HG03196 (cell line): ENCODE data around the gene GPS1.

Source experiments
- ATAC-seq: cut with Tn5 transposase; IDR thresholded peaks from one replicate; pipeline ENCODE4 v1.9.1; 2021; ENCODE audit not compliant: unreplicated experiment

GPS1 gene

DNA sequence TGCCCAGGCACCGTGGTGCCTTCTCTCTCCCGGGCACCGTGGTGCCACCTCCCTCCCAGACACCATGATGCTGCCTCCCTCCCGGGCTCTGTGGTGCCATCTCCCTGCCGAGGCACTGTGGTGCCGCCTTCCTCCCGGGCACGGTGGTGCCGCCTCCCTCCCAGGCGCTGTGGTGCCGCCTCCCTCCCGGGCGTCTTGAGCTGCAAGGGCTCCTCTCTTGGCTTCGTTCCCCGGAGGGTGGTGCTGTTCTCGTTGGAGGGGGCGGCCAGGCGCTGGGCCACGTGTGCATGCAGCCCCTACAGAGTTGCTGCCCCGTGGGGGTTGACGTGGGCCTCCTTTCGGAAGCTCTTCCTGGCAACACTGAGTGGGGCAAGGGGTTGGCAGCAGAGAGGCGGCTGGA is 37.3 kb upstream of the GPS1 start:
- ATAC-seq: no peak

DNA sequence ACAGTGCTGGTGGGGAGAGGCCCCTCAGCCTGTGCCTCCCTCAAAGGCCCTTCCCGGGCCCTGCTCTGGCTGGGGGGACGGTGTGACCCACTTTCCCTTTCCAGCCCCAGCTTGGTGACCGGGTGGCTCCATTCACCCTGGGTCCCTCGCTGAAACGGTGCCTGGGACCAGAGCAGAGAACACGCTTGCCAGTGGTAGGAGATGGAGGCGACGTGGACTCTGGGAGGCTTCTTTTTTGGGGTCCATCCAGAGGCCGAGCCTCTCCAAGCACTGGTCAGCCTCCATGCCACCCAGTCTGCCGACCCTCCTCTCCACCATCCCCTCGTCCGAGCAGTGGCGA is 36.8 kb upstream of the GPS1 start:
- no peak for ATAC-seq

DNA sequence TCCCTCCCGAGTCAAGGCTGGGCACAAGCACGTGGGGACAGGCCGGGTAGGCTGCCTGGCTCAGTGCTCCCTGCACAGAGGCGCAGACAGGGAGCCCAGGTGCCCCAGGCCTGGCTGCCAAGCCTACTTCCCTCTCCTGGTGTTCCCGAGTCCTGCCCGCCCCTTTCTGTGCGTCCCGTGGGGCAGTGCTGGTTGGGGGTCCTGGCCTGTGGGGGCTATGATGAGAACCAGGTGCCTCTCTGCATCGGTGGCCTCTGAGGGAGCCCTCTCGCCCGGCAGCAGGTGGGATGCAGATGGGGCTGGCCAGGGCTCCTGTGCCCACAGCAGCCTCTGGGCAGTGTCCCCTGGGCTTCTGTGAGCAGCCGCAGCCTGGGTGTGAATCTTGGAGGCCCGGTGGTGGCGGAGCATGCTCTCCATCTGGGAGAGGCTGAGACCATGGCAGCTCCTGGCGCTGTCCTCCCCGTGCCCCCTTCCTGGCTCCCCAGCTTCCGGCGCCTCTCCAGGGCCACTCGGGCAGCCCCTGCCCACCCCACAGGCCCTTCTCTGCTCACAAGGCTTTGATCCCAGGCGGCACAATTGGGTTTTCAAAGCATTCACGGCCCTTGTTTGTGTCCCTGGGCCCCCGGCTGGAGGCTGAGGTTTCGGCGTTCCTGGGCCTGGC is 36.3 kb upstream of the GPS1 start:
- ATAC-seq: no peak

DNA sequence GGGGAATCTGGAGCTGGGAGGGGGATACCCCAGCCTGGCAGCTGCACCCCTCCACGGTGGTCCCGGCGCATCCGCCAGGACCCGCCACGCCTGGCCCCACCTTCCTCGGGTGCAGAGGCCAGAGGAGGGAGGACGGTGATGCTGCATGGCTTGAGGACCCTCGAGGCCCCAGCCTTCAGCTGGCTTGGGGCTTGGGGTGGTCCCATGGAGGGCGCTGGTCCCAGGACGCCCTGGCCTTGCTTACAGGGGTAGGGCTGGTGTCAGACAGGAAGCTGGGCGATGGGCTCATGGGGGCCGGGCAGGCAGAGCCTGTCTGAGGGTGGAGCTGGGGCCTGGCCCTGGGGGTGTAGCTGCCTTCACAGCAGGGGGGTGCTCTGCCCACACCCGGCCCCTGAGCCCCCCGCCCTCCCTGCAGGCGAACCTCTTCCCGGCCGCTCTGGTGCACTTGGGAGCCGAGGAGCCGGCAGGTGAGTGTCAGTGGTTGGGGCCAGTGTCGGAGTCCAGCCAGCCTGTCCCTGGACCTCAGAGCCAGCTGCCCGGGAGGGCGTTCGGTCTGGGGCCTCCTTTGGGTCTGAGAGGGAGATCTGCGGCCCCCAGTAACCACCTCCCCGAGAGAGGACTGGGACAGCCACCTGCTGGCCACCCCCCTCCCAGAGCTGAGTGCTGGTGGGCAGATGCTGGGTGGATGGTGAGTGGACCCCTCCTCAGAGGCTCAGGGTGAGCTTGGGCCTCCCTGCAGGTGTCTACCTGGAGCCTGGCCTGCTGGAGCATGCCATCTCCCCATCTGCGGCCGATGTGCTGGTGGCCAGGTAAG is 35.4 kb upstream of the GPS1 start:
- ATAC-seq: no peak

DNA sequence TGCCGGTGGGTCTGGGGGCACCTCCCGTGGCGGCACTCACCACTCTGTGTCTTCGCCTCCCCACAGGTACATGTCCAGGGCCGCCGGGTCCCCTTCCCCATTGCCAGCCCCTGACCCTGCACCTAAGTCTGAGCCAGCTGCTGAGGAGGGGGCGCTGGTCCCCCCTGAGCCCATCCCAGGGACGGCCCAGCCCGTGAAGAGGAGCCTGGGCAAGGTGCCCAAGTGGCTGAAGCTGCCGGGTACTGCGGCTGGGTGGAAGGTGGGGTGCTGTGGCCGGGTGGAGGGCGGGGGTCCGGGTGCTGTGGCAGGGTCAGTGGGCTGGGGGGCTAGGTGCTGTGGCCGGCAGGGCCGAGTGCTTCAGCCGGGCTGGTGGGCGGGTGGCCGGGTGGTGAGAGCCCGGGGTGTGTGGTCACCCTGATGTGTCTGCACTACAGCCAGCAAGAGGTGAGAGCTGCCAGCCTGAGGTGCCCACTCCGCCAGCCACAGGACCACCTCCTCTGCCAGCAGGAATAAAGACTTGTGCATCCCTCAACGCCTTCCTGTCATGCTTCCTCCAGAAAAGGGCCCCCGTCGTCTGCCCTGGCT is 34.7 kb upstream of the GPS1 start:
- no peak for ATAC-seq

DNA sequence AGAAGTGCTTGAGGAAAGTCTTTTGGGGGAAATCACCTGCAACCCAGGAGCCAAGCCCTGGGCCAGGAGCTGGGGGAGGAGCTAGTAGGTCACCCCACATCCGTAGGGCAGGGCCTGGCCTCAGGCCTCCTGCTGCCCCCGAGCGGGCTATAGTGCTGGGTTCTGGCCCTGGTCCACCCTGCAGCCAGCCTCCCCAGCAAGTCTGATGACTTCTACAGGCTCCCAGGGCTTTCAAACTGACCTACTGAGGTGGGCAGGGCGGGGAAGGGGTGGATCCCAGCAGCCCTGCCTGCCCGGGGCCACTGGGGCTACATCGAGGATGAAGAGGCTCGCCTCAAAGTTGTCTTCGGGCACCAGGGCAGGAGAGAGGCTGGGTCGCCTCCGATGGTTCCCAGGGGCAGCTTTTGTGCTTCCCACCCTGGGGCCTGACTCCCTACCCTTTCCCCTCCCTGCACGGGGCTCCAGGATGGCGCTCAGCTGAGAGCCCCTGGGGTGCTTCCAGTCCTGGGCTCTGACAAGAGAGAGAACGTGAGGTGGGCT is 34.0 kb upstream of the GPS1 start:
- no peak for ATAC-seq

DNA sequence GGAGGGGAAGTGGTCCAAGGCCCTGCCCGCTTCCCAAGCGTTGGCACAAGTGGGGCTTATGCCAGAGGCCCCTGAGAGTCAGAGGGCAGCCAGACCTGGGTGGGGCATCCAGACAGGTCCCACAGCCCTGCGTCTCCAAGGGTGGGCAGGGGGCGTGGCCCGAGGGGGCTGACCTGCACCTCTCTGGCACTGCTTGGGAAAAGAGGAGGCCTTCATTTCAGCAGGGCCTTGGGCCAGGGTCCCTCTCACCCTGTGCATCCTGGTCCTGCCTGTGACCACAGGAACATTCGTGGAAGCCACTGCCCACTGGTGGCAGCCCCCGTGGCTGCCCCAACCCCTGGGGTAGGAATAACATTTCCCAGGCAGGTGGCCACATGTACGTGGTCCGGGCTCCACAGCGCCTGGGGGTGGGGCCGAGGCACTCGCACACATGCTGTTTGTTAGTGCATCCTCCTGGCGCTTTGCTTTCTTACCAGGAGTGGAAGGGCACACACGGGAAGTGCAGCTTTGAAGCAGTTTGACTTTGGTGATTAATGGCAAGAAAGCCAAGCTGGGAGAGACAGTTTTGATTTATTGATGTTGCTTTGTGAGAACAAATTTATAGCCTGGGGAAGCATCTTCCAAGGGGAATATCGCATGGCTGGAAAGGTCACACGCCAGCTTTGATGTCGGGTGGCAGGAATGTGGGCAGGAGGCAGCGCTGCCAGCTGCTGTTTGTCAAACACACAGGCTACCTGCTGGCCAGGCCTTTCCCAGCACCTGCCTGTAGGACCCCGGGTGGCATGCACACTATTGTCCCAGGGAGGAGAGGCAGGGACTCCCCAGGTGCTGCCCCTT is 33.3 kb upstream of the GPS1 start:
- ATAC-seq: no peak

DNA sequence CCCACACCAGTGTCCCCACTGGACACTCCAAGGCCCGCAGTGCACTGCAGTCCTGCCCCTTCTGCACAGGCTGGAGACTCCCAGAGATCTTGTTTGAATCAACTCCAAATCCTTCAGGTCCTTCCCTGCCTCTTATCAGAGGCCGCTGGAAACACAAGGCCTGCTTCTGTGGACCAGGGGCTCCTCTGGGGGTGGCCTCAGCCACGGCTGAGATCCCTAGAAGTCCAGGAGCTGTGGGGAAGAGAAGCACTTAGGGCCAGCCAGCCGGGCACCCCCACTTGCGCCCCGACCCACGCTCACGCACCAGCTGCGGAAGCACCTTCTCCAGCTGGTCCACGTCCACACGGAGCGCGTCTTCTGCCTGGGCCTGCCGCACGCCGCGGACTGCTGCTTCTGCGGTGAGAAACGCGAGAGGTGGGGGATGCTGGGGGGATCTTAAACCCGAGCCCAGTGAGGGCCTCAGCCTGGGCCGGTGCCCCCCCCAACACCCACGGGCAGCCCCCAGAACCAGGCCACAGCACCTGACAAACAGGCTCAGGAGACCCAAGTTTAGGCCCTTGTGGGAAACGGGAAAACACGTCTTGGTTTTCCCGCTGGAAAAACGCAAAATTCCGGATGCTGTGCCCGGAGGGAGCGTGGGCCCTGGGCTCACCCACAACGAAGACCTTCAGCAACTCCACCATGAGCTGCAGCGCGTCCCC is 32.6 kb upstream of the GPS1 start:
- no peak for ATAC-seq

DNA sequence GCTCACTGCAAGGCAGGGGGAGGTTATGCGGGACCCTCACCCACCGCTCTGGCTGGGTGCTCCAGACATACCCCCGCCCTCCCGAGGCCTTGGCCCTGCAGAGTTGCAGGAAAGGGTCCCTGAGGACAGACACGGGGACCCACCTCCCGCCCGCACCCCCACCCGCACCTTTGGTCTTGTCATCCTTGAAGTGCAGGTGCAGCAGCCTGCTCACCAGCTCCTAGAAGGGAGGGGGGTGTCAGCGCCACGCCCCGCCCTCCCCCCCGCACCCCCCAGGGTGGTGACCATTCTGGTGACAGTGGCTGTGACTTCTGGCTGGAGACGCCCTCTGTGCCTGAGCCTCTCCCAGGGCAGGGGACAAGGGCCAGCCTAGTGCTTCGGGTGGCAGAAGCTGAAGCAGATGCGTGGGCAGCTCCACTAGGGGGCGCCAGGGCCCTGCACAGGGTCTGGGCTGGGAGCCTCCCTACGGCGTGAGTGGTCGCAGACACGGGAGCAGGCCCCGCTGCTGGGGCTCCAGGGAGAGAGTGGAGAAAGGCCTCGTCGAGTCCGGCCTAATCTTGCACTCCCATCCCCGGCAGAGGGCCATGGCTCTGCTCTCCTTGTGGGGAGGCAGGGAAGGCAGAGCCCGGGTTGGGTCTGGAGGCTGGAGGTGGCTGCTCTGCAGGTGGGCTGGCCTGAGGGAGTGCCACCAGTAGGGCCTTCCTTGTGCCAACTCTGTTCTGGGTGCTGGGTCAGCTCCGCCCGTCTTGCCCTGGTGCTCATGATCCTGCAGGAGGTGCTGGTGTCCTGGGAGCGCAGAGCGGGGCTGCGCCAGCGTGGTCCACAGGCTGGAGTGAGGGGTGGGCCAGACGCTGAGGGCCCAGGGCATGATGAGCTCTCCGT is 31.8 kb upstream of the GPS1 start:
- ATAC-seq: no peak

DNA sequence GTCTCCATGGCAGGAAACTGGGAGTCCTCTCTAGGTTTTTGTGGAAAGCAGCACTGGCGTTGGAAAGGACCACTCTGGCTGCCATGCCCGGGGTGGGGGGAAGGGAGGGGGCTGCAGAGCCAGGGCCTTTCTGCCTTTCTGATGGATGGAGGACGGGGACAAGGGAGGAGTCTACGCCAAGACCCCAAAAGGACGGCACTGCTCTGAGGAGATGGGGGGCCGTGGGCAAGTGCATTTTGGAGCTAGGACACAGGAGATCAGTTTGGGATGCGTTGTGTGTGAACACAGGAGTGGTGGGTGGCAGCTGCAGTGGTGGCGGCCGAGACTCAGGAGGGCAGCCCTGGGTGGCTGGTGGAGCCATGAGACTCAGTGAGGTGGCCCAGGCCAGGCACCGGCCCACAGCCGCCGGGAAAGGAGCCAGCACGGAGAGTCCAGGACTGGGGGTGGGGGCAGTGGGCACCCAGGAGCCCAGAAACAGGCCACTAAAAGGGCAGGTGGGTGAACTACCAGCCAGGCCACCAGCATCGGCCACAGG is 31.1 kb upstream of the GPS1 start:
- ATAC-seq: no peak

DNA sequence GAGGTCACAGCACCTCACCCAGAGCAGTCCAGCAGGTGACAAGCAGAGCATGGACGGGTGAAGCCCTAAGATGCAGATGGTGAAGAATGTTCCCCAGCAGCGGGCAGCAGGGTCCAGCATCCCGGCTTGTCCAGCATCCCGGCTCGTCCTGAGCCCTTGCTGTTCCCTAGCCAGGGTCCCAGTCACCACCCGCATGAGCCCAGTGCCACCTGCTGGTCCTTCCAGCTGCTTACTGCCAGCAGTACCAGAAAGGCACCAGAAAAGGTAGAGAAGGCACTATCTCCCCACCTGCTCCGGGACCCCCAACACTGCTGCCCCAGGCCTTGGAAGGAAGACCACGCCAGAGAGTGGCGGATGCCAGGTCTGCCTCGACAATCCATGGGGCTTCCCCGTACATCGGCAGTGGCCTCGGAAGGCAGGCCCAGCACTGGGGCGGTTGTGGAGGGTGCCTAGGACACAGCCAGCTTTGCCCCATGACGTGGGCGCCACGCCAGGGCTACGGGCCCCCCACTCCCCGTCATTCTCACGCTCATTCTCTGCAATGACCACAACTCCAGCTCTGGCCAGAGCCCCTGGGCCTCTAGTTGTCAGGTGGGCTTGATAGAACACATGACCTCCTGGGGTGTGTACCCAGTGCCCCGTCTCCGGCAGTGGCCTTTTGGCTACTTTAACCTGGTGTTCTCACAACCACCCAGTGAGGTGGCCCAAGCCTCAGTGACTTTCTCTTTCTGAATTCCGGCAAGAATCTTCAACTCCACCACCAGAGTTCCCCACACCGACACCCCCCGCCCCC is 30.4 kb upstream of the GPS1 start:
- ATAC-seq: no peak

DNA sequence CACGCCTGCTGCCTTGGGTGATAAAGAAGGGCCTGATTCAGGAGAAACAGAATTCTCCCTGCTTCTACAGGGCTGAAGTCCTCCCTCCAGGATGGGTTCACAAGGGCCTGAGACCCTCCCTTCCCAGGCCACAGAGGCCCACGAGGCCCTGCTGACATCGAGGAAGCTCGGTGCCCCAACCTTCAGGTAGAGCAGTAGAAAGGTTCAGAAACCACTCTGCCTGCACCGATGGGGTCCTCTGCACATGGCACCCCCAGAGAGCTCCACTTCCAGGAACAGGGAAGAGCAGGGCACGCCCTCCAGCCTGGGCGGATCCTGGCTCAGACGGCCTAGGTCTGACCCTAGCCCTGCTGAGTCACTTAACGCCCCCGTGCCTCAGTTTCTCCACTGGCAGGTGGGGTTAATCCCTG is 29.8 kb upstream of the GPS1 start:
- no peak for ATAC-seq

DNA sequence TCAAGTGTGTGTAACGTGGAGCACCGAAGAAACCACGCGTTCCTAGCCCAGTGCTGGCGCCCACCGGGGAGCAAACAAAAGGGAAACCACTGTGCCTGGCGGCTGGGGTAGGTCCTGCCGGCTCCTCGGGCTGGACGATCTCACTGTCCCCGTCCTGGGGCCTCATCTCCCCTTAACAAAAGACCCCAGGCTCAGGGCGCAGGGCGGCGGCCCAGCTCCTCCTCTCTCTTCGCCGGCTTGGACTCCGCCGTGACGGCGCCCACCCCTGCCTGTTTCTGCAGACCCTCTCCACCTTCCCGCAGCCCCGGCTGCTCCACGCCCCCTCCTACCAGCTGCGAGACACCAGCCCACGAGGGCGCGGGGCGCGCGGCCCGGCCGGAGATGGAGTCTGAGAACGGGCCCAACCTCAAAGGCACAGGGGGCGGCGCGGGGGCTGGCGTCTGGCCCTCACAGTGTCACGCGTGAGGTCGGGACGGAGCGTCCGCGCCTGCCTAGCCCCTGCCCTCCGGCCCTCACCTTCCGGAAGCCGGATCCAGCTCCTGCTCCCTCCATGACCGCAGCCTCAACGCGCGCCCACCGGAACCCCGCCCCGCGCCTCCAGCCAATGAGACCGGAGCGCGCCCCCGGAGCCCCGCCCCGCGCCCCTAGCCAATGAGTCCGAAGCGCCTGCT is 29.3 kb upstream of the GPS1 start, which contains the start of gene CENPX:
TSS of gene CENPX (minus strand) at position 569 of the 671 bp plus-strand sequence. CDS start at position 552, 17 bp downstream.
- peak; percentile 10 for ATAC-seq

DNA sequence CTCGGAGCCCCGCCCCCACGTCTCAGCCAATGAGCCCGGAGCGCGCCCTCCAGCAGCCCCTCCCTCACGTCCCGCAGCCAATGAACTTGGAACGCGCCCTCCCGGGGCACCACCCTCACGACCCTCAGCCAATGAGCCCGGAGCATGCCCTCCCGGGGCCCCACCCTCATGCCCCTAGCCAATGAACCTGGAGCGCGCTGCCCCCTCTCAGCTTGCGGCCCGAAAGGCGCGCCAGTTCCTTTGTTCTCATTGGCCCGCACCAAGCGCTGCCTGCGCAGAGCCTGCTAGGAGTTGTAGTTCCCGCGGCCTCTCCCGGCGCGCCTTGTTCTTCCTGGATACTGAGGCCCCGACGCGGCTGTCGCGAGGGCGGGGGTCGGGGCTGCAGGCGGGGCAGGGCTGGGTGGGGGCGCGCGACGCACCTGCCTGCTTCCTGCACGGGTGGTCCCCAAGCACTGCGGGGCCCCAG is 28.7 kb upstream of the GPS1 start, which contains the start of gene LRRC45:
TSS of gene LRRC45 (plus strand) at position 325 of the 466 bp plus-strand sequence. CDS start 339 bp downstream, outside the sequence.
- peak; percentile 77 for ATAC-seq

DNA sequence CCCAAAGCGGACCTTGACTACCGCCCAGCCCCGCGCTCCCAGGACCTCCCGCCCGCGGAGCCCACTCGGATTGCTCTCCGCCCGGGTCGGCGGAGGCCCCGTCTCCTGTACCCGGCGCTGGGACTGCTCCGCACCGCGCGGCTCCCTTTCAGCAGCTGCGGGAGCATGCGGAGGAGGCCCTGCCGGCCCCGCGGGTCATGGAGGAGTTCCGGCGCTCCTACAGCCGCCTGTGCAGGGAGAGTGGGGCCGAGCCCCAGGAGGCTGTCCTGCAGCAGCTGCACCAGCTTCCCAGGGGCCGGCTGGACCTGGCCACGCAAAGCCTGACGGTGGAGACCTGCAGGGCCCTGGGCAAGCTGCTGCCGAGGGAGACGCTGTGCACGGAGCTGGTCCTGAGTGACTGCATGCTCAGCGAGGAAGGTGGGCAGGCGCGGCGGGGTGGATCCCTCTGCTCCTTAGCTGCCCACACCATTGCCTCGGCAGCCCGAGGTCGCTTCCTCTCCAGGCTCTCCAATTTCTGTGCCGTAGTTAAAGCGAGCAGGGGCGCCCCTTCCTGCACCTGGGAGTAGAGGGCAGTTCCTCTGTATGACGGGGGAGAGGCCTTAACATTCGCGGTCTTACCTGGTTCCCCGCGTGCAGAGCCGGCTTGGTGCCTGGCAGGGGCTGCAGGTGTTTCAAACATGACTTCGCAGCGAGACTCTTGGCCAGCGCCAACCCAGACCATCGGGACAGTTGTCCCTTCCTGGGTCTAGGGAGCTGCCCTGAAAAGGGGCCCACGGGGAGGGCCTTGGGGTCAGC is 28.1 kb upstream of the GPS1 start:
- ATAC-seq: peak; percentile 0

DNA sequence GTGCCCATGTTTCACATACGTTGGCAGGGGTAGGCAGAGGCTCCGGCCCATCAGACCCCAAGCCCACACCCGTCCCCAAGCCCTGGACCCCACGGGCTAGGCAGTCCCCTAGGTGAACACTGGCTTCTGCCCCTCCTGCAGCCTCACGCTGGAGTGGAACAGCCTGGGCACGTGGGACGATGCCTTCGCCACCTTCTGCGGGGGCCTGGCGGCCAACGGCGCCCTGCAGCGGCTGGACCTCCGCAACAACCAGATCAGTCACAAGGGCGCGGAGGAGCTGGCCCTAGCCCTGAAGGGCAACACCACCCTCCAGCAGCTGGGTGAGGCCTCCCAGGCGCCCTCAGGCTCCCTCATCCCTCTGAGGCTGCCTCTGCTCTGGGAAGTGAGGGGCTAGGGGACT is 26.8 kb upstream of the GPS1 start:
- no peak for ATAC-seq
